ENCODE data around the gene MB21D2. TPM values are rescaled to one million over a fixed set of nuclear protein-coding genes. Genes with fewer than 3 reads are reported as not detected.
"Not testable (repeated sequence)": the region's sequence is repeated elsewhere in the genome, so short reads cannot be mapped to it uniquely, and the experiment has no call there.

MB21D2 gene
- total RNA-seq, 2 experiments from 2014 or later: 6.6 to 7.7 TPM

- CTCF ChIA-PET: interaction anchor here (0.7 to 1.3 kb wide), 2 partner anchors 9 to 12 kb away, joined by 3 read pairs; no protein-coding TSS in a partner anchor
- H3K4me1 Mint-ChIP-seq; H3K4me3 Mint-ChIP-seq; H3K9me3 Mint-ChIP-seq; H3K27ac Mint-ChIP-seq; H3K27me3 Mint-ChIP-seq; POLR2A ChIA-PET; DNase-seq; H3K36me3 Mint-ChIP-seq (ENCODE audit: low read depth): not testable (repeated sequence)
Observed at GRCh38 chr3:192788816-192789515, 128.7 kb downstream of the MB21D2 start.

DNA sequence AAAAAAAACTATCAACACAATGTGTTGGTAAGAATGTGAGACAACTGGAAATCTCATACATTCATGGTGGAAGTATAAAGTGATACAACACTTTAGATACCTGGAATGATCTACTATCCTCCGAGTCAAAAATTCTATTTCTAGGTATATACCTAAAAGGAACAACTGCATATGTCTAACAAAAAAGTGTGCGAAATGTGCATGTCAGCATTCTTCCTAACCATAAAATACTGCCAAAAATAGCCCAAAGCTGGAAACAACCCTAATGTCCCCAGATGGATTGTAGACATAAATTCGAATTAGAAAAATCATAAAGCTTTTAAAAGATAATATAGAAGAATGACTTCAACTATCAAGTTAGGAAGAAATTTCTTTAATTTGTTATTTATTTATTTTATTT, 139.1 kb downstream of the MB21D2 start:
- no peak overlapping the region for H3K4me3 Mint-ChIP-seq
- H3K4me1 Mint-ChIP-seq: no peaks in the 10 kb centered on the region
- ChIA-PET POLR2A (no interaction called here), CTCF (no interaction called here)
- no peaks in the 10 kb centered on the region for H3K27me3 Mint-ChIP-seq
- no peak overlapping the region for H3K27ac Mint-ChIP-seq
- H3K36me3 Mint-ChIP-seq (ENCODE audit: low read depth): no peaks in the 10 kb centered on the region
- H3K9me3 Mint-ChIP-seq: peaks cover 15% of the 10 kb centered on the region
- DNase-seq: no peak

- H3K4me3 Mint-ChIP-seq, DNase-seq: not testable (repeated sequence)
Observed at GRCh38 chr3:192774341-192774740, 143.3 kb downstream of the MB21D2 start.

GRCh38 chr3:192772240-192772894, 145.3 kb downstream of the MB21D2 start:
- DNase-seq: no peak
- no peaks in the 10 kb centered on the region for H3K36me3 Mint-ChIP-seq (ENCODE audit: low read depth)
- no peaks in the 10 kb centered on the region for H3K27me3 Mint-ChIP-seq
- H3K4me3 Mint-ChIP-seq: no peak overlapping the region
- peaks cover 16% of the 10 kb centered on the region for H3K9me3 Mint-ChIP-seq
- H3K27ac Mint-ChIP-seq: no peak overlapping the region
- POLR2A ChIA-PET: no interaction called here
- CTCF ChIA-PET: no interaction called here
- H3K4me1 Mint-ChIP-seq: no peaks in the 10 kb centered on the region

More at GRCh38 chr3:192774341-192774740, 143.3 kb downstream of the MB21D2 start:
- POLR2A ChIA-PET; H3K36me3 Mint-ChIP-seq (ENCODE audit: low read depth); H3K4me1 Mint-ChIP-seq; H3K27ac Mint-ChIP-seq; H3K27me3 Mint-ChIP-seq; CTCF ChIA-PET: not testable (repeated sequence)
- H3K9me3 Mint-ChIP-seq: peaks cover 16% of the 10 kb centered on the region

DNA sequence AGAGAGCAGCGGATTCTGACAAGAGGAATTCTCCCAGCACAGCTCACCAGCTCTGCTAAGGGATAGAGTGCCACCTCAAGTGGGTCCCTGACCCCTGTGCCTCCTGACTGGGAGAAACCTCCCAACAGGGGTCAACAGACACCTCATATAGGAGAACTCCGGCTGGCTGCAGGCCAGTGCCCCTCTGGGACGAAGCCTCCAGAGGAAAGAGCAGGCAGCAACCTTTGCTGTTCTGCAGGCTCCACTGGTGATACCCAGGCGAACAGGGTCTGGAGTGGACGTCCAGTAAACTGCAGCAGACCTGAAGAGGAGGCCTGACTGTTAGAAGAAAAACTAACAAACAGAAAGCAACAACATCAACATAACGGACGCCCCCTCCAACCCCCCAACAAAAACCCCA, 159.0 kb downstream of the MB21D2 start:
- no peak for DNase-seq
- Mint-ChIP-seq H3K9me3 (no peaks in the 10 kb centered on the region), H3K4me3 (no peak overlapping the region), H3K27me3 (no peaks in the 10 kb centered on the region), H3K27ac (peak overlapping the region; percentile 25), H3K4me1 (no peaks in the 10 kb centered on the region), H3K36me3 (ENCODE audit: low read depth) (no peaks in the 10 kb centered on the region)
- ChIA-PET POLR2A (no interaction called here), CTCF (no interaction called here)

- Mint-ChIP-seq H3K27me3 (no peaks in the 10 kb centered on the region), H3K27ac (no peak overlapping the region), H3K36me3 (ENCODE audit: low read depth) (no peaks in the 10 kb centered on the region), H3K9me3 (no peaks in the 10 kb centered on the region), H3K4me1 (no peaks in the 10 kb centered on the region), H3K4me3 (no peak overlapping the region)
- ChIA-PET POLR2A (no interaction called here), CTCF (no interaction called here)
- no peak for DNase-seq
Observed at GRCh38 chr3:192751148-192751547, 166.5 kb downstream of the MB21D2 start.

DNA sequence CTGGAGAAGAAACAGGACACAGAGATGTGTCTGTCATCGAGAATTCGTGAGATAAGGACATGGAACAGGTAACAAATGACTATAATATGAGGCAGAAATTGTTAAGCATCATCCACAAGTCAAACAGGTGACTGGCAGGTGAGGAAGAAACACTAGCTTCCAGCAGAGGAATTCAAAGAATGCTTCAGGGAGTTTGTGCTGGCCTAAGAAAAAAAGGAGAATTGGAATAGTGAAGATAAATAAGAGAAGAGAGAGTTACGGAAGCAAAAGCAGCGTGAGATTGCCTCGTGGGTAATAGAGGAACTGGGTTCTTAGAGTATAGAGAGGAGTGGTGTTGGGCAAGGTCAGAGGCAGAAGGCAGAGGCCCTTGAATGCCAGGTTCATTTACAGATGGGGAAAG, 167.5 kb downstream of the MB21D2 start:
- H3K27me3 Mint-ChIP-seq: no peaks in the 10 kb centered on the region
- CTCF ChIA-PET: no interaction called here
- no peak overlapping the region for H3K4me3 Mint-ChIP-seq
- no peaks in the 10 kb centered on the region for H3K4me1 Mint-ChIP-seq
- H3K36me3 Mint-ChIP-seq (ENCODE audit: low read depth): no peaks in the 10 kb centered on the region
- POLR2A ChIA-PET: no interaction called here
- DNase-seq: no peak
- peaks cover under 1% of the 10 kb centered on the region for H3K9me3 Mint-ChIP-seq
- H3K27ac Mint-ChIP-seq: no peak overlapping the region

- Mint-ChIP-seq H3K27ac (no peak overlapping the region), H3K36me3 (ENCODE audit: low read depth) (no peaks in the 10 kb centered on the region), H3K27me3 (no peaks in the 10 kb centered on the region), H3K4me3 (no peak overlapping the region), H3K4me1 (no peaks in the 10 kb centered on the region), H3K9me3 (peaks cover 3% of the 10 kb centered on the region)
- ChIA-PET CTCF (no interaction called here), POLR2A (no interaction called here)
- DNase-seq: no peak
Observed at GRCh38 chr3:192747746-192748145, 169.9 kb downstream of the MB21D2 start.

GRCh38 chr3:192747145-192747544, 170.5 kb downstream of the MB21D2 start:
- Mint-ChIP-seq H3K27me3 (no peaks in the 10 kb centered on the region), H3K27ac (no peak overlapping the region), H3K4me3 (no peak overlapping the region), H3K36me3 (ENCODE audit: low read depth) (no peaks in the 10 kb centered on the region), H3K4me1 (no peaks in the 10 kb centered on the region), H3K9me3 (peaks cover 3% of the 10 kb centered on the region)
- DNase-seq: no peak
- ChIA-PET POLR2A (no interaction called here), CTCF (no interaction called here)

Other genes with a start within 250 kb of the MB21D2 start
- gene FGF12, start 190.3 kb downstream of the MB21D2 start, total RNA-seq: not detected

Measured in activated CD4-positive, alpha-beta T cell treated with anti-CD3 and anti-CD28 coated beads, Interleukin-2, amount 10 ng/mL, durations not matched to agents 7 days and 5 days (primary cell).